ENCODE data around the gene TYSND1.
"Not testable (repeated sequence)": the region's sequence is repeated elsewhere in the genome, so short reads cannot be mapped to it uniquely, and the experiment has no call there.

TYSND1 gene

DNA sequence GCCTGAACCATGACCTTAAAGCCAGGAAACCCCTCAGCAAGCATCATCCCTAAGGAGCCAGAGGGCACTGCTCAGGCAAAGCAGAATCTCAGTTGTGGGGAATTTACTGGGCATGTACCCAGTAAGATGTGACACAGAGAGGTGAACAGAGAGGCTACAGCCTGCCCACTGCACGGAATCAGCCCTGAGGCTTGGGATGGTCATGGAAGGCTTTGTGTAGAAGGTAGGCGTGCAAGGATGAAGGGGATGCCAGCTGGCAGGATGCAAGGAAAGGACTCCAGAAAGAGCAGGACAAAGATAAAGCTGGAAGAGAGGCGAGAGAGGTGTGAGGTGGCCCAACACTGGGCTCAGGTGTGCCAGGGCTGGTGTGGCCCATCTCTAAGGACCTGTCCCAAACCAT, 11.5 kb downstream of the TYSND1 start:
- no peak overlapping the region for H3K4me3 ChIP-seq (ENCODE audit: low read depth, low read length)

DNA sequence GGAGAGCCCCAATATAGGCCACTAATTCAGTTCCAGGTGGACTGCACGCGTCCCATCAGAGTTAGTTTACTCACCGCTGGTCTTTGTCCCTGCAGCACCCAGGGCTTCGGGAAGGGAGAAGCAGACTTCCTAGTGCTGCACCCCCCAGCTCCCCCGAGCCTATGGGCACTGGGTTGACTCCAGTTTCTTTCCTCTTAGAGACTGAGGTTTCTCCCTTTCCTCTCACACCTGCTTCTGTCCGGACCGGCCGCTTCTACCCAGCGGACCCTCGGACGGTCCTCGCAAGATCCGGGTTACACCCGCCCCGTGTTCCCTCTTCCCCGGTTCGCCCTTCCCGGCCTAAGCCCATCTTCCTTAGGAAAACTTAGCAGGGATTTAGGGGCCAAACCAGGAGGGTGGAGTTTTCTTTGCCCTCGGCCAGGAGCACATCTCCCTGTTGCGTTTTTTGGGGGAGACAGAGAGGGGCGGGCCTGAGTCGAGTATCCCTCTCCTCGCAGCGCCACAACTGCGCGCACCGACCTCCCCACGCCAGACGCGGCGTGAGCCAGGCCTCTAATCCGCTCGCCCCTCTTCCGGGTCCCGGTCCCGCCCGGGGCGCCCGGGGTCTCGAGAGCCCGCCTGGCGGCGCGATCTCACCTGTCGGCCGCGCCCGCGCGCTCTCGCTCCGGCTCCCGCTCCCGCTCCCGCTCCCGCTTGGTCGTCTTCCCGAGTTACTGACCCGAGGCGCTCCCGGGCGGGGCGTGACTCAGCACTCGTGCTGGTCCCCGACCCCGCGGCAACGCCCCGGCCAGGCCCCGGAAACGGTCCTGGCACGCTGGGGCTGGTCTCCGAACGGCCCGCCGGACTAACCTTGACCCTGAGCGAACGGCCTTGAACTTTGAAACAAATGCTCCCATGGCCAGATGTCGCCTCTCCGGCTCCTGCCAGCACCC, 14.1 kb downstream of the TYSND1 start, which contains the start of gene AIFM2:
Gene AIFM2, minus strand, starts transcription at position 728 of the 932 bp plus-strand sequence. CDS start 8,741 bp downstream, outside the sequence.
- H3K4me3 ChIP-seq (ENCODE audit: low read depth, low read length): peak within 1 kb of the TSS; percentile 65

GRCh38 chr10:70131560-70131937, 15.0 kb downstream of the TYSND1 start:
- H3K4me3 ChIP-seq (ENCODE audit: low read depth, low read length): no peak overlapping the region

GRCh38 chr10:70130878-70131559, 15.5 kb downstream of the TYSND1 start:
- H3K4me3 ChIP-seq (ENCODE audit: low read depth, low read length): no peak overlapping the region

DNA sequence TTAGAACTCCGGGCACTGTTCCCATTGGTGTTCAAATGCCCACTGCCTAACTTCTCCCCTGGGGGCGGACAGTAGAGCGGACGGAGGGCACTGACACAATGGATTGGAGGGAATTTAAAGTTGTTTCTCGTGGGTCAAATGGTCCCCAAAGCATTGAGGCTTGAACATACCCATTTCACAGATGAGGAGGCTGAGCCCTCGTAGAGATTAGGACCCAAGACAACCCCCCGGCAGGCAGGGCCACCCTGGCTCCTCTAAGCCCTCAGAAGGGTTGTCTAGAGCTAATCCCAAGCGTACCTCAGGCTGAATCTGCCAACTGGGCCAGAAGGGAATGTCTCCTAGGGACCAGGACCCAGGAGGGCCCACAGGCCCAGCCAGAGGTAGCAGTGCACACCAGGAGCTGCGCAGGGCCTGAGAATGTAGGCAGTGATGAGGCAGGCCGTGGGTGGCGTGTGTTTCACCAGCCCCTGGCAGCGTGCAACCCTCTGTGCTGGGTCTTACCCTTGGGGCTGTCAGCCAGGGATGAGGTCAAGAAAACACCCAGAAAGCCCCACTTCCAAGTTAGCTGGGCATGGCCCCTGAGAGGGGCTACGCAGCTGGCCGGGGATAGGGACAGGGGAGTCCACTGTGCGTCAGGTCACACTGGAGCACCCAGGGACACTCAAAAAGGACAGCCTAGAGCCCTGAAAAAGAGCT, 19.7 kb downstream of the TYSND1 start:
- no peak overlapping the region for H3K4me3 ChIP-seq (ENCODE audit: low read depth, low read length)

DNA sequence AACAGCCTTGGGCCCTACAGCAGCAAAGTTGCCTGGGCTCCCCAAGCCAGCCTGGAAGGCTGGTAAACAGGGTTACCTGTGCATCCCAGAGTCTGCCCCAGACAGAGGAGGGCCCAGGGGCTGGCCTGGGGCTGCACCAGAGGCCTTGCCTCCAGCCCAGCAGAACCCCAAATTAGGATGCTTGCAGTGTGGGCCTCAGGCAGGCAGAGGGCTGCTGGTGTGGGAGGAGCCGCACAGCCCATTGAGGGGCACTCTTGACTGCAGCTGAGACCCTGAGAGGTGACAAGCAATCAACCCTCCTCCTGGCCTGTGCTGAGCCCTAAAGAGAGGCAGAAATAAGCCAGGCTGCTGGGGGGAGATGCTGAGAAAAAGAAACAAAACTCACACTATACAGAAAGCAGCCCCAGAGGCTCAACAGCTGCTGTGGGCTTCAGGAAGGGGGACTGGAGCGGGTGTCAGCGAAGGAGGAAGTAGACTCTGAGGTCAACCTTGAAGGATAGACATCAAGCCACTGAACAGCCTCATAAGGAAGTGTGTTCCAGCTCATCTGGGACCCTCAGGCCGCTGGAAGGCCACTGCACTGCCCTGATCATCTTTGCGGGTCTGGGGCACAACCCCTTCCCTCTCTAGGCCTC, 20.5 kb downstream of the TYSND1 start:
- H3K4me3 ChIP-seq (ENCODE audit: low read depth, low read length): no peak overlapping the region

DNA sequence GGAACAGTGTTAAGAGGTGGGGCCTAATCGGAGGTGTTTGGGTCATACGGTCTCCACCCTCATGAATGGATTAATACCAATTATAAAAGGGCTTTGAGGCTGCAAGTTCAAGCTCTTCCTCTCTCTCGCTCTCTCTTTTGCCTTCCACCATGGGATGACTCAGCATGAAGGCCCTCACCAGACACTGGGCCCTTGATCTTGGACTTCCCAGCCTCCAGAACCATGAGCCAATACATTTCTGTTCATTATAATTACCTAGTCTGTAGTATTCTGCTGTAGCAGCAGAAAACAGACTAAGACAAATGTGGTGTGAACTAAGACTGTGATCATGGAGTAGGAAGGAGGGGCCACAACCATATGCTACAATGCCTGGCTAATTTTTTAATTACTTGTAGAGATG, 21.6 kb downstream of the TYSND1 start:
- no peak overlapping the region for H3K4me3 ChIP-seq (ENCODE audit: low read depth, low read length)

GRCh38 chr10:70124415-70124814, 22.1 kb downstream of the TYSND1 start:
- no peak overlapping the region for H3K4me3 ChIP-seq (ENCODE audit: low read depth, low read length)

GRCh38 chr10:70123817-70124216, 22.7 kb downstream of the TYSND1 start:
- no peak overlapping the region for H3K4me3 ChIP-seq (ENCODE audit: low read depth, low read length)

- H3K4me3 ChIP-seq (ENCODE audit: low read depth, low read length): not testable (repeated sequence)
Observed at GRCh38 chr10:70123166-70123565, 23.3 kb downstream of the TYSND1 start.

DNA sequence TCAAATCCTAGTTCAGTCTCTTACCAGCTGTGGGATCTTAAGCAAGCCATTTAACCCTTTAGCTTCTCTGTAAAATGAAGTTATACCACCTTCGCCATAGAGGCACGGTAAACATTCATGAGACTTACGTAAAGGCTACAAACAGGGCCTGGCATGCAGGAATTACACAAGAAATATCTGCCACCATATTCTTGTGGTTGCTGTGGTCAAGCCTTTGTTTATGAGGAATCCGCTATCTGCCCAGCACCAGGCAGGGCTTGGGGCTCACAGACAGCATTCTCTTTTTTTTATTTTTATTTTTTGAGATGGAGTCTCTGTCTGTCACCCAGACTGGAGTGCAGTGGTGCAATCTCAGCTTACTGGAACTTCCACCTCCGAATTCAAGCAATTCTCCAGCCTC, 23.8 kb downstream of the TYSND1 start:
- H3K4me3 ChIP-seq (ENCODE audit: low read depth, low read length): no peak overlapping the region

DNA sequence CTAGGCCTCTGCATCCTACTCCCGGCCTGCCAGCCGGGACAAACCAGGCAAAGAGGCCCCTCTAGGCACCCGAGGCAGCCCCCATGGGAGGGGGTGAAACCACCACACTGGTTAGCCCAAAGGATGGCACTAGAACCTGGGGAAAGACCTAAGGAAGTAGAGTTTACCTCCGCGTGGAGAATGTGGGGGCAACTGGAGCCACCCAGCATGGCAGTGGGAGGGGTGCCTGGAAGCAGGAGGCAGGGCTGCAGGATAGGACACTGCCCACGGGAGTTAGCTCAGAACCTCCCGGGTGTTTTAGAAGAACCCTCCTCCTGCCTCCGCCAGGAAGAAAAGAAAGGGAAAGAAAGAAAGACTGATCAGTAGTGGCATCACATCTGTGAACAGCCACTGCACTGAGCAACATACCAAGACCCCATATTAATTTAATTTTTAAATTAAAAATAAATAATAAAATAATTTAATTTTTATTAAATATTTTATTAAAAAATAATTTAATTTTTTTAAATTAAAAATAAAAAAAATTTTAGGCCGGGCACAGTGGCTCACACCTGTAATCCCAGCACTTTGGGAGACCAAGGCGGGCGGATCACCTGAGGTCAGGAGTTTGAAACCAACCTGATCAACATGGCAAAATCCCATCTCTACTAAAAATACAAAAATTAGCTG, 25.1 kb downstream of the TYSND1 start:
- no peak overlapping the region for H3K4me3 ChIP-seq (ENCODE audit: low read depth, low read length)

GRCh38 chr10:70120417-70120816, 26.1 kb downstream of the TYSND1 start:
- no peak overlapping the region for H3K4me3 ChIP-seq (ENCODE audit: low read depth, low read length)

- no peak overlapping the region for H3K4me3 ChIP-seq (ENCODE audit: low read depth, low read length)
Observed at GRCh38 chr10:70119623-70120022, 26.9 kb downstream of the TYSND1 start.

DNA sequence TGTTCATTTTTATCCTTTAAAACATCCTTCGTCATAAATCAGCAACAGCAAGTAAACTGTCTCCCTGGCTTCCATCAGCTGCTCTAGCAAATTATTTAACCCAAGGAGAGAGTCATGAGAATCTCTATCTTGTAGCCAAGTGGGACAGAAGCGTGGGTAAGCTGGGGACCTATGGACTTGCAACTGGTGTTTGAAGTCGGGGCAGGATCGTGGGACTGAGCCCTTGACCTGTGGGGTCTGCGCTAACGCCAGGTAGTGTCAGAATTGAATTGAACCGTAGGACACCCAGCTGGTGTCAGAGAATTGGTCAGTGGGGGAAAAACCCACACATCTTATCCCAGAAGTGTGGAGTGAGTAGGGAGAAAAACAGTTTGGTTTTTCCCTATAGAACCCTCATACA, 27.3 kb downstream of the TYSND1 start:
- H3K4me3 ChIP-seq (ENCODE audit: low read depth, low read length): no peak overlapping the region

GRCh38 chr10:70118196-70118595, 28.3 kb downstream of the TYSND1 start:
- H3K4me3 ChIP-seq (ENCODE audit: low read depth, low read length): no peak overlapping the region

- no peak overlapping the region for H3K4me3 ChIP-seq (ENCODE audit: low read depth, low read length)
Observed at GRCh38 chr10:70117646-70118045, 28.9 kb downstream of the TYSND1 start.

GRCh38 chr10:70115948-70116682, 30.4 kb downstream of the TYSND1 start:
- H3K4me3 ChIP-seq (ENCODE audit: low read depth, low read length): no peak overlapping the region

- no peak overlapping the region for H3K4me3 ChIP-seq (ENCODE audit: low read depth, low read length)
Observed at GRCh38 chr10:70114902-70115301, 31.6 kb downstream of the TYSND1 start.

GRCh38 chr10:70112071-70112470, 34.4 kb downstream of the TYSND1 start:
- no peak overlapping the region for H3K4me3 ChIP-seq (ENCODE audit: low read depth, low read length)

Data from iPS-11a (cell line).